GM12872 (cell line): ENCODE results near the gene CCDC12.

ENCODE experiments used
- CTCF ChIP-seq: IDR thresholded peaks from 3 replicates; pipeline ENCODE4 v1.5.1; 2011; ENCODE audit warnings: low read depth, mild to moderate bottlenecking, low read length, moderate library complexity; ENCODE audit not compliant: insufficient read depth

CCDC12 gene

GRCh38 chr3:46927718-46928073 is 48.8 kb downstream of the CCDC12 start:
- no peak for TF ChIP-seq CTCF

- TF ChIP-seq CTCF: no peak
Measured at GRCh38 chr3:46926871-46927717, 49.5 kb downstream of the CCDC12 start.

GRCh38 chr3:46926447-46926846 is 50.1 kb downstream of the CCDC12 start:
- TF ChIP-seq CTCF: no peak

- no peak for TF ChIP-seq CTCF
Measured at GRCh38 chr3:46926039-46926438, 50.5 kb downstream of the CCDC12 start.

GRCh38 chr3:46925585-46925934 is 51.0 kb downstream of the CCDC12 start:
- TF ChIP-seq CTCF: no peak

GRCh38 chr3:46924921-46925584 is 51.5 kb downstream of the CCDC12 start:
- no peak for TF ChIP-seq CTCF

GRCh38 chr3:46923559-46924350 is 52.8 kb downstream of the CCDC12 start:
- TF ChIP-seq CTCF: peak; percentile 76
